ENCODE data around the gene RPS6KA4. TPM values are rescaled to one million over a fixed set of nuclear protein-coding genes. Genes with fewer than 3 reads are reported as not detected.
A peak's percentile ranks its signal among the peaks of the same experiment; 100 is the strongest.

RPS6KA4 gene
- total RNA-seq, 4 donors from 2014 or later = 19.1 to 36.1 (median 26.0) TPM

DNA sequence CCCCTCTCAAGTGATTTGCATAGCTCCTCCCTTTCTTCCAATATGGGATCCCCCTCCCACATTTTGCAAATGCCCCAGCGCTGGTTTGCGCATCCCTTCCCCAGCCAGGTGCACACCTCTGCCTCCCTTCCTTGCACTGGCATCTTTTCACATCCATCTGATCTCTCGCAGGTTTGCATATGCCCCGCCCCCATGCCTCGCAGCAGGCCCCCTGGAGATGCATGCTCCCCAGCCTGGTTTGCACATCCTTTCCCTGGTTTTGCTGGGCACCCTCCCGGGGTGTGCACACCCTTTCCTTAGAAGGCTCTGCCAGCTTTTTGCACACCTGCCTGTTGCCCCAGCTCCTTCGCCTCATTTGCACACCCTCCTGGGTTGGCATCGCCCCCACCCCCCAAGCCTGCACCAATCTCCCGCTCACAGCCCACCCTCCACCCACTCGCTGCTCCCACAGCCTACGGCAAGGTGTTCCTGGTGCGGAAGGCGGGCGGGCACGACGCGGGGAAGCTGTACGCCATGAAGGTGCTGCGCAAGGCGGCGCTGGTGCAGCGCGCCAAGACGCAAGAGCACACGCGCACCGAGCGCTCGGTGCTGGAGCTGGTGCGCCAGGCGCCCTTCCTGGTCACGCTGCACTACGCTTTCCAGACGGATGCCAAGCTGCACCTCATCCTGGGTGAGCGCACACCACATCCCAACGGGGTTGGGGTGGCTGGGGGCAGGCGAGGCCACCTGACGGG is 917 bp downstream of the RPS6KA4 start:
- H3K36me3 ChIP-seq = peaks cover 12 to 48% (median 45%) of the 10 kb centered on the region in 4 donors
- H3K4me1 ChIP-seq = peaks cover 32 to 44% (median 42%) of the 10 kb centered on the region in 4 donors
- peak overlapping the region; percentile 76 to 96 (median 78) for H3K4me3 ChIP-seq
- no peak for DNase-seq (ENCODE audit: extremely low spot score)
- intact Hi-C loops (cut with DNase I) = no loop called here
- WGBS = 30% methylated on average over 7 of the region's 38 CpGs
- no peaks in the 10 kb centered on the region for H3K27me3 ChIP-seq
- no peak for TF ChIP-seq EP300 (IDR thresholded peaks at IDR 0.05)
- TF ChIP-seq, protein P1, sequence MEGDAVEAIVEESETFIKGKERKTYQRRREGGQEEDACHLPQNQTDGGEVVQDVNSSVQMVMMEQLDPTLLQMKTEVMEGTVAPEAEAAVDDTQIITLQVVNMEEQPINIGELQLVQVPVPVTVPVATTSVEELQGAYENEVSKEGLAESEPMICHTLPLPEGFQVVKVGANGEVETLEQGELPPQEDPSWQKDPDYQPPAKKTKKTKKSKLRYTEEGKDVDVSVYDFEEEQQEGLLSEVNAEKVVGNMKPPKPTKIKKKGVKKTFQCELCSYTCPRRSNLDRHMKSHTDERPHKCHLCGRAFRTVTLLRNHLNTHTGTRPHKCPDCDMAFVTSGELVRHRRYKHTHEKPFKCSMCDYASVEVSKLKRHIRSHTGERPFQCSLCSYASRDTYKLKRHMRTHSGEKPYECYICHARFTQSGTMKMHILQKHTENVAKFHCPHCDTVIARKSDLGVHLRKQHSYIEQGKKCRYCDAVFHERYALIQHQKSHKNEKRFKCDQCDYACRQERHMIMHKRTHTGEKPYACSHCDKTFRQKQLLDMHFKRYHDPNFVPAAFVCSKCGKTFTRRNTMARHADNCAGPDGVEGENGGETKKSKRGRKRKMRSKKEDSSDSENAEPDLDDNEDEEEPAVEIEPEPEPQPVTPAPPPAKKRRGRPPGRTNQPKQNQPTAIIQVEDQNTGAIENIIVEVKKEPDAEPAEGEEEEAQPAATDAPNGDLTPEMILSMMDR (IDR thresholded peaks at IDR 0.05) = no peak
- no peaks in the 10 kb centered on the region for H3K9me3 ChIP-seq
- H3K27ac ChIP-seq (replicated peaks in 1 of 4) = peak overlapping the region in 3 of 4 donors; percentile 83 to 89 (median 87)

DNA sequence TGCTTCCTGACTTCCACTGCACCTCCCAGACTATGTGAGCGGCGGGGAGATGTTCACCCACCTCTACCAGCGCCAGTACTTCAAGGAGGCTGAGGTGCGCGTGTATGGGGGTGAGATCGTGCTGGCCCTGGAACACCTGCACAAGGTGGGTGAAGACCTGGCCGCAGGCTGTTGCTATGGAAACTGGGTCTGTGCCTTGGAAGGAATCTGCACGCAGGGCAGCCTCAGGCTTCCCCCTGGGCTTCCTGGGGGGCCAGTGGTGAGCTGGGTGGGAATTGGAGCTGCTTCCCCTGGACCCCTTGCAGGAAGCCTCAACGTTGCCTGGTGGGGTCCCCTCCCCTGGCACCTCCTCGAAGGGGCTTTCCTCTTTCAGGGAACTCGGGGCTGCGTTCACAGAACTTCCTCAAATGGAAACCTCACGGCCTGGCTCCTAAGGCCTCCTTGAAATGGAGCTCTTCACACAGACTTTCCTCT is 1.5 kb downstream of the RPS6KA4 start:
- Histone ChIP-seq H3K36me3 (peaks cover 12 to 55% (median 51%) of the 10 kb centered on the region in 4 donors), H3K27me3 (no peaks in the 10 kb centered on the region), H3K27ac (replicated peaks in 1 of 4) (no peak overlapping the region), H3K4me1 (peaks cover 26 to 38% (median 36%) of the 10 kb centered on the region in 4 donors), H3K4me3 (peak overlapping the region; percentile 76 to 96 (median 78)), H3K9me3 (no peaks in the 10 kb centered on the region)
- no peak for DNase-seq (ENCODE audit: extremely low spot score)
- intact Hi-C loops (cut with DNase I) = no loop called here
- WGBS = 69% methylated on average over 8 of the region's 13 CpGs
- TF ChIP-seq POLR2A (IDR thresholded peaks at IDR 0.05; ENCODE audit: low read depth) = no peak
- TF ChIP-seq EP300 (IDR thresholded peaks at IDR 0.05) = no peak
- TF ChIP-seq, protein P1 (IDR thresholded peaks at IDR 0.05) = no peak

DNA sequence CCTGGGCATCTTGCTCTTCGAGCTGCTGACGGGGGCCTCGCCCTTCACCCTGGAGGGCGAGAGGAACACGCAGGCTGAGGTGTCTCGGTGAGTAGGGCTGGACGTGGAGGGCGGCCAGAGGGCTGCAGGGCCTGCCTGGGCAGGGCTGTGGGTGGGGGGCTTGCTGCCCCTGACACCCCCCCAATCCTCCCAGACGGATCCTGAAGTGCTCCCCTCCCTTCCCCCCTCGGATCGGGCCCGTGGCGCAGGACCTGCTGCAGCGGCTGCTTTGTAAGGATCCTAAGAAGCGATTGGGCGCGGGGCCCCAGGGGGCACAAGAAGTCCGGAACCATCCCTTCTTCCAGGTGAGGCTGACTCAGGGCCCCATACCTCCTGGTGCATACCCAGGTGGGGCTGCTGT is 2.7 kb downstream of the RPS6KA4 start:
- DNase-seq (ENCODE audit: extremely low spot score) = no peak
- peaks cover 18 to 66% (median 63%) of the 10 kb centered on the region in 4 donors for H3K36me3 ChIP-seq
- H3K27me3 ChIP-seq = no peaks in the 10 kb centered on the region
- H3K4me3 ChIP-seq = no peak overlapping the region
- intact Hi-C loops (cut with DNase I) = no loop called here
- no peak for TF ChIP-seq POLR2A (IDR thresholded peaks at IDR 0.05; ENCODE audit: low read depth)
- WGBS = 94% methylated on average over 12 of the region's 18 CpGs
- peaks cover 24 to 32% (median 32%) of the 10 kb centered on the region in 4 donors for H3K4me1 ChIP-seq
- no peak overlapping the region for H3K27ac ChIP-seq (replicated peaks in 1 of 4)
- H3K9me3 ChIP-seq = no peaks in the 10 kb centered on the region

DNA sequence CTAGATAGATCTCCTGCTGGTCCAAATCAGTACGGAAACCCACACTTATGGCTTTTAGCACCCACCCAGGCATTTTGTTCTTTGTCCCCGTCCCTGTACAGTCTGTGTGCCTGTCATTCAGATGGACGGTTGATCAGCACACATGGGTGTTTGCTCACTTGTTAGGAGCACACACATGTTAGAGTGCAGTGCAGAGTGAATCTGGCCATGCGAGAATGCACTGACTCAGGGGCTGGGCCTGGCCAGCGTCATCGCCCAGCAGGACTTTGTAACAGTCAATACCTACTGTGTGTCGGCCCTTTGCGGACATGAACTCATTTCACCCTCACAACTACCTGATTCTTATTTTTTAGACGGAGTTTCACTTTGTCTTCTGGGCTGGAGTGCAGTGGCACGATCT is 3.4 kb downstream of the RPS6KA4 start:
- Histone ChIP-seq H3K9me3 (no peaks in the 10 kb centered on the region), H3K27me3 (no peaks in the 10 kb centered on the region), H3K36me3 (peaks cover 21 to 73% (median 70%) of the 10 kb centered on the region in 4 donors), H3K4me3 (no peak overlapping the region), H3K27ac (replicated peaks in 1 of 4) (no peak overlapping the region), H3K4me1 (peaks cover 24 to 32% (median 30%) of the 10 kb centered on the region in 4 donors)
- no peak for DNase-seq (ENCODE audit: extremely low spot score)
- 90% methylated on average over 10 of the region's 10 CpGs for WGBS
- intact Hi-C loops (cut with DNase I) = no loop called here
- TF ChIP-seq POLR2A (IDR thresholded peaks at IDR 0.05; ENCODE audit: low read depth) (no peak), POLR2AphosphoS5 (IDR thresholded peaks at IDR 0.05) (no peak), EP300 (IDR thresholded peaks at IDR 0.05) (no peak)
- TF ChIP-seq, protein P1 (IDR thresholded peaks at IDR 0.05) = no peak

DNA sequence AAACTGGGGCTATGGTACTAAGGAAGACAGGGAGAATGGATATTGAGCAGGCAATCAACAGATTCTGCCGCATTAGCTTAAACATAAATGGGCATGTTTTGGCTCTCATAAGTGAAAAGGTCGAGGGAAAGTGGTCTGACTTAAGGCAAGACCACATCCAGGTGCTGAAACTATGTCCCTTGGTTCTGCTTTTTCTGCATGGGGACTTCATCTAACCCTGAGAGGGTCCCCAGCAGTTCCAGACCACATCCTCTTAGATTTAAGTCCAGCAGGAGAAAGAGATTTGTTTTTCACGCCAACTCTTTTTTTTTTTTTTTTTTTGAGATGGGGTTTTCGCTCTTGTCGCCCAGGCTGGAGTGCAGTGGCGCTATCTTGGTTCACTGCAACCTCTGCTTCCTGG is 5.5 kb downstream of the RPS6KA4 start:
- Histone ChIP-seq H3K27me3 (no peaks in the 10 kb centered on the region), H3K27ac (replicated peaks in 1 of 4) (no peak overlapping the region), H3K4me1 (peaks cover 9 to 16% (median 14%) of the 10 kb centered on the region in 4 donors), H3K9me3 (no peaks in the 10 kb centered on the region), H3K36me3 (peaks cover 37 to 94% (median 90%) of the 10 kb centered on the region in 4 donors), H3K4me3 (no peak overlapping the region)
- DNase-seq (ENCODE audit: extremely low spot score) = no peak
- TF ChIP-seq EP300 (IDR thresholded peaks at IDR 0.05) (no peak), POLR2AphosphoS5 (IDR thresholded peaks at IDR 0.05) (no peak), POLR2A (IDR thresholded peaks at IDR 0.05; ENCODE audit: low read depth) (no peak)
- TF ChIP-seq, protein P1 (IDR thresholded peaks at IDR 0.05) = no peak
- intact Hi-C loops (cut with DNase I) = no loop called here
- 92% methylated on average over 6 of the region's 6 CpGs for WGBS

Measured in esophagus muscularis mucosa (tissue), 4 donors.